Measurements from ENCODE around the gene ABCD1. TPM values are rescaled to one million over a fixed set of nuclear protein-coding genes. Genes with fewer than 3 reads are reported as not detected.

The ABCD1 gene
- total and polyA plus RNA-seq, 9 of the 15 experiments (the other 6 are each of a cell fraction or from before 2014, with no cell fraction given), result 0.07 to 6.9 (median 2.2) TPM

- TF ChIP-seq MYC (IDR thresholded peaks at IDR 0.05; ENCODE audit: low read depth, low read length) (no peak), MYC (CRISPR knock-in tag; IDR thresholded peaks at IDR 0.05; ENCODE audit: borderline replicate concordance, low read depth) (no peak), TCF15 (CRISPR knock-in tag; IDR thresholded peaks at IDR 0.05) (no peak), POU5F1 (IDR thresholded peaks at IDR 0.05; ENCODE audit: borderline replicate concordance, low read depth, low read length, partially characterized antibody) (no peak), ARHGAP35 (IDR thresholded peaks at IDR 0.05; ENCODE audit: partially characterized antibody) (no peak), RCOR1 (IDR thresholded peaks at IDR 0.05; ENCODE audit: borderline replicate concordance in 1 of 2, low read depth in 2 of 2, low read length in 2 of 2) (no peak), ZNF57 (CRISPR knock-in tag; IDR thresholded peaks at IDR 0.05) (no peak), ZBTB1 (CRISPR knock-in tag; IDR thresholded peaks at IDR 0.05; ENCODE audit: borderline replicate concordance, low read depth) (no peak), HDAC3 (IDR thresholded peaks at IDR 0.05; ENCODE audit: borderline replicate concordance, partially characterized antibody) (no peak), ARNT (IDR thresholded peaks at IDR 0.05) (no peak), PBX2 (CRISPR knock-in tag; IDR thresholded peaks at IDR 0.05; ENCODE audit: low read depth) (no peak), PBX2 (tag; conservative IDR thresholded peaks at IDR 0.05; ENCODE audit: low read depth) (no peak), VEZF1 (CRISPR knock-in tag; IDR thresholded peaks at IDR 0.05) (peak; percentile 55), CXXC5 (CRISPR knock-in tag; IDR thresholded peaks at IDR 0.05) (peak; percentile 32; the same call in 1 of the 2 replicates)
- TF ChIP-seq, protein P1, sequence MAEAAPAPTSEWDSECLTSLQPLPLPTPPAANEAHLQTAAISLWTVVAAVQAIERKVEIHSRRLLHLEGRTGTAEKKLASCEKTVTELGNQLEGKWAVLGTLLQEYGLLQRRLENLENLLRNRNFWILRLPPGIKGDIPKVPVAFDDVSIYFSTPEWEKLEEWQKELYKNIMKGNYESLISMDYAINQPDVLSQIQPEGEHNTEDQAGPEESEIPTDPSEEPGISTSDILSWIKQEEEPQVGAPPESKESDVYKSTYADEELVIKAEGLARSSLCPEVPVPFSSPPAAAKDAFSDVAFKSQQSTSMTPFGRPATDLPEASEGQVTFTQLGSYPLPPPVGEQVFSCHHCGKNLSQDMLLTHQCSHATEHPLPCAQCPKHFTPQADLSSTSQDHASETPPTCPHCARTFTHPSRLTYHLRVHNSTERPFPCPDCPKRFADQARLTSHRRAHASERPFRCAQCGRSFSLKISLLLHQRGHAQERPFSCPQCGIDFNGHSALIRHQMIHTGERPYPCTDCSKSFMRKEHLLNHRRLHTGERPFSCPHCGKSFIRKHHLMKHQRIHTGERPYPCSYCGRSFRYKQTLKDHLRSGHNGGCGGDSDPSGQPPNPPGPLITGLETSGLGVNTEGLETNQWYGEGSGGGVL (CRISPR knock-in tag; IDR thresholded peaks at IDR 0.05), result no peak
- TF ChIP-seq, protein P2, sequence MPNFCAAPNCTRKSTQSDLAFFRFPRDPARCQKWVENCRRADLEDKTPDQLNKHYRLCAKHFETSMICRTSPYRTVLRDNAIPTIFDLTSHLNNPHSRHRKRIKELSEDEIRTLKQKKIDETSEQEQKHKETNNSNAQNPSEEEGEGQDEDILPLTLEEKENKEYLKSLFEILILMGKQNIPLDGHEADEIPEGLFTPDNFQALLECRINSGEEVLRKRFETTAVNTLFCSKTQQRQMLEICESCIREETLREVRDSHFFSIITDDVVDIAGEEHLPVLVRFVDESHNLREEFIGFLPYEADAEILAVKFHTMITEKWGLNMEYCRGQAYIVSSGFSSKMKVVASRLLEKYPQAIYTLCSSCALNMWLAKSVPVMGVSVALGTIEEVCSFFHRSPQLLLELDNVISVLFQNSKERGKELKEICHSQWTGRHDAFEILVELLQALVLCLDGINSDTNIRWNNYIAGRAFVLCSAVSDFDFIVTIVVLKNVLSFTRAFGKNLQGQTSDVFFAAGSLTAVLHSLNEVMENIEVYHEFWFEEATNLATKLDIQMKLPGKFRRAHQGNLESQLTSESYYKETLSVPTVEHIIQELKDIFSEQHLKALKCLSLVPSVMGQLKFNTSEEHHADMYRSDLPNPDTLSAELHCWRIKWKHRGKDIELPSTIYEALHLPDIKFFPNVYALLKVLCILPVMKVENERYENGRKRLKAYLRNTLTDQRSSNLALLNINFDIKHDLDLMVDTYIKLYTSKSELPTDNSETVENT (CRISPR knock-in tag; IDR thresholded peaks at IDR 0.05), result no peak
These were observed 39.5 kb downstream of the ABCD1 start, which contains the start of gene PLXNB3 (continued) for GRCh38 chrX:153763989-153764755.
